RWPE2 (cell line): Measurements from ENCODE around the gene SULT2B1.

Experiments used
- ATAC-seq: fragments of 200-7000 bp; cut with Tn5 transposase; 3 replicates; pipeline ENCODE4 v1.9.1; 2021; ENCODE audit warnings: low read depth
- DNase-seq: peaks from one replicate; pipeline ENCODE4 v3.0.0-alpha.2; 2020; ENCODE audit warnings: low spot score
- H3K27ac ChIP-seq: fragments of 450-650 bp; 2 replicates; pipeline ENCODE4 v1.5.1; 2017; ENCODE audit warnings: mild to moderate bottlenecking; ENCODE audit not compliant: poor library complexity, severe bottlenecking
- H3K27me3 ChIP-seq: fragments of 250-450 bp; sonication (Bioruptor Pico); 2 replicates; pipeline ENCODE4 v1.5.1; 2021; ENCODE audit warnings: mild to moderate bottlenecking, moderate library complexity; ENCODE audit not compliant: insufficient read depth, poor library complexity, severe bottlenecking
- H3K36me3 ChIP-seq: fragments of 250-450 bp; sonication (Bioruptor Pico); 2 replicates; pipeline ENCODE4 v1.5.1; 2020; ENCODE audit warnings: low read depth, mild to moderate bottlenecking, moderate library complexity
- H3K4me1 ChIP-seq: fragments of 250-450 bp; sonication (Bioruptor Pico); 2 replicates; pipeline ENCODE4 v1.5.1; 2021; ENCODE audit warnings: mild to moderate bottlenecking, moderate library complexity; ENCODE audit not compliant: insufficient read depth, poor library complexity, severe bottlenecking
- H3K4me3 ChIP-seq: fragments of 250-450 bp; sonication (Bioruptor Pico); 2 replicates; pipeline ENCODE4 v1.5.1; 2021; ENCODE audit warnings: mild to moderate bottlenecking, moderate library complexity; ENCODE audit not compliant: severe bottlenecking
- H3K9me3 ChIP-seq: fragments of 250-450 bp; sonication (Bioruptor Pico); 2 replicates; pipeline ENCODE4 v1.5.1; 2021; ENCODE audit warnings: mild to moderate bottlenecking, moderate library complexity; ENCODE audit not compliant: severe bottlenecking
- TF ChIP-seq, protein P1 (sequence below): fragments of 450-650 bp; IDR thresholded peaks from one replicate; pipeline ENCODE4 v1.5.1; 2017; ENCODE audit warnings: mild to moderate bottlenecking, moderate library complexity; ENCODE audit not compliant: poor library complexity, severe bottlenecking

Gene SULT2B1

DNA sequence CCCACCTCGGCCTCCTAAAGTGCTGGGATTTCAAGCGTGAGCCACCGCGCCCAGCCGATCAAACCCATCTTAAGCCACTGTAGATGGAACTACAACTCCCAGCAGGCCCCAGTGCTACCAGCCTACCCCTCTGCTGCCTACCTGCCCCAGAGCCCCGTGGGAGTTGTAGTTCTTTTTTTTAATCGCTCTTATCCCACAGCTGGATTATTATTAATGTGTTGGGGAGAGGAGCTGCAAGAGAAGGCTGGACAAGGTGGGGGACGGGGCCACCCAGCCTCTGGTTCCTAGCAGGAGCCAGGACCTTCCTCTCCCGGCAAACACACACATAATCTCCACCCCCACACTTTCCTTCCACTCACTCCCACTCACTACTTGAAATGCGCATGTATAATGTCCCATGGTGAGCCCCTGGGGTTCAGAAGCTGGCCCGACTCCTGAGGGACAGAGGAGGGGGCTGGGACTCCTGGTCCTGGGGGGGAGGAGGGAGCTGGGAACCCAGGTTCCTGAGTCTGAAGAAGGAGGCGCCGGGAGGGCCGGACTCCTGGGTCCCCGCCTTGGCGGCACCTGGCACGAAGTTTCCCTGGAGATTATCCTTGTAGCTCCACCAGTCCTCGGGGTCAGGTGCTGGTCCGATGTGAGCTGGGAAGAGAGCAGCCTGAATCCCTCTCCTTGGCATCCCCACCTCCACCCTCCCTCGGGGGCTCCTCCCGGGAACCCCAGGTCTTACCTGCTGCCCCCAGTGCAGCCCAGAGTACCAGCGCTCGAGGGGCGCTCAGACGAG lies 93.1 kb downstream of the SULT2B1 start:
- Histone ChIP-seq H3K27ac (no peak overlapping the region), H3K4me3 (peak overlapping the region; percentile 34), H3K9me3 (no peaks in the 10 kb centered on the region), H3K36me3 (no peaks in the 10 kb centered on the region), H3K4me1 (peaks cover 9% of the 10 kb centered on the region), H3K27me3 (no peaks in the 10 kb centered on the region)
- TF ChIP-seq, protein P1, sequence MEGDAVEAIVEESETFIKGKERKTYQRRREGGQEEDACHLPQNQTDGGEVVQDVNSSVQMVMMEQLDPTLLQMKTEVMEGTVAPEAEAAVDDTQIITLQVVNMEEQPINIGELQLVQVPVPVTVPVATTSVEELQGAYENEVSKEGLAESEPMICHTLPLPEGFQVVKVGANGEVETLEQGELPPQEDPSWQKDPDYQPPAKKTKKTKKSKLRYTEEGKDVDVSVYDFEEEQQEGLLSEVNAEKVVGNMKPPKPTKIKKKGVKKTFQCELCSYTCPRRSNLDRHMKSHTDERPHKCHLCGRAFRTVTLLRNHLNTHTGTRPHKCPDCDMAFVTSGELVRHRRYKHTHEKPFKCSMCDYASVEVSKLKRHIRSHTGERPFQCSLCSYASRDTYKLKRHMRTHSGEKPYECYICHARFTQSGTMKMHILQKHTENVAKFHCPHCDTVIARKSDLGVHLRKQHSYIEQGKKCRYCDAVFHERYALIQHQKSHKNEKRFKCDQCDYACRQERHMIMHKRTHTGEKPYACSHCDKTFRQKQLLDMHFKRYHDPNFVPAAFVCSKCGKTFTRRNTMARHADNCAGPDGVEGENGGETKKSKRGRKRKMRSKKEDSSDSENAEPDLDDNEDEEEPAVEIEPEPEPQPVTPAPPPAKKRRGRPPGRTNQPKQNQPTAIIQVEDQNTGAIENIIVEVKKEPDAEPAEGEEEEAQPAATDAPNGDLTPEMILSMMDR, result no peak
- peak; percentile 69 for ATAC-seq
- DNase-seq, result no peak

- Histone ChIP-seq H3K4me3 (peak overlapping the region; percentile 34), H3K9me3 (no peaks in the 10 kb centered on the region), H3K36me3 (no peaks in the 10 kb centered on the region), H3K27ac (peak overlapping the region; percentile 26), H3K4me1 (peaks cover 9% of the 10 kb centered on the region), H3K27me3 (no peaks in the 10 kb centered on the region)
- DNase-seq, result no peak
- TF ChIP-seq, protein P1, result no peak
- peak; percentile 3; the same call in 2 of the 3 replicates for ATAC-seq
Measured at GRCh38 chr19:48645620-48646000, 93.6 kb downstream of the SULT2B1 start.

GRCh38 chr19:48646001-48646721 lies 94.2 kb downstream of the SULT2B1 start, which contains the start of gene CA11:
Gene CA11, minus strand, starts transcription at chr19:48646187. Its CDS starts 555 bp downstream, at chr19:48645632.
- DNase-seq, result peak; percentile 82
- Histone ChIP-seq H3K36me3 (no peaks in the 10 kb centered on the region), H3K4me3 (peak within 1 kb of the TSS; percentile 34), H3K27ac (peak within 1 kb of the TSS; percentile 26), H3K9me3 (no peaks in the 10 kb centered on the region), H3K4me1 (peaks cover 9% of the 10 kb centered on the region), H3K27me3 (no peaks in the 10 kb centered on the region)
- TF ChIP-seq, protein P1, result peak; percentile 86
- ATAC-seq, result peak; percentile 85

DNA sequence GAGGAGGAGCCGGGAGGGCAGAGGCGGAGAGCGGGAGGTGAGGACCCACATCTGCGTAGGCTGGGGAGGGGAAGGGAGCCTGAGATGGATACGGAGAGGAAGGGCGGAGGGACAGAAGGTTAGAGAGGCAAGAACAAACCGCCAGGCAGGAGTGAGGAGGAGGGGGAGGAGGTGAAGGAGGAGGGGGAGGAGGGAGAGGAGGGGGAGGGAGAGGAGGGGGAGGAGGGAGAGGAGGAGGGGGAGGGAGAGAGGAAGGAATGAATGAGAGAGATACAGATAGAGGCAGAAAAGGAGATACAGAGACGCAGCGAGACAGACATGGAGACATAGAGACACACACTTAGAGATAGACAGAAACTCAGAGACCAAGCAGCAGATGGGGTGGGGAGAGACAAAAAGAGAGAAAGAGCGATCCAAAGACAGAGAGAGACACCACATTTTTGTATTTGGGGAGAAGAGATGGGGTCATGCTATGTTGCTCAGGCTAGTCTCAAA lies 94.8 kb downstream of the SULT2B1 start:
- H3K36me3 ChIP-seq, result no peaks in the 10 kb centered on the region
- H3K4me1 ChIP-seq, result peaks cover 9% of the 10 kb centered on the region
- DNase-seq (no peak), ATAC-seq (no peak)
- TF ChIP-seq, protein P1, result peak; percentile 2
- H3K27me3 ChIP-seq, result no peaks in the 10 kb centered on the region
- H3K27ac ChIP-seq, result no peak overlapping the region
- H3K9me3 ChIP-seq, result no peaks in the 10 kb centered on the region
- peak overlapping the region; percentile 34 for H3K4me3 ChIP-seq
